DMS153 (cell line): ENCODE data around the gene PCSK1.
"Not testable (repeated sequence)": the region's sequence is repeated elsewhere in the genome, so short reads cannot be mapped to it uniquely, and the experiment has no call there.

Experiments
- DNase-seq: peaks from one replicate; lab custom pipeline; 2025; lab: John Stamatoyannopoulos, UW

The PCSK1 gene

DNA sequence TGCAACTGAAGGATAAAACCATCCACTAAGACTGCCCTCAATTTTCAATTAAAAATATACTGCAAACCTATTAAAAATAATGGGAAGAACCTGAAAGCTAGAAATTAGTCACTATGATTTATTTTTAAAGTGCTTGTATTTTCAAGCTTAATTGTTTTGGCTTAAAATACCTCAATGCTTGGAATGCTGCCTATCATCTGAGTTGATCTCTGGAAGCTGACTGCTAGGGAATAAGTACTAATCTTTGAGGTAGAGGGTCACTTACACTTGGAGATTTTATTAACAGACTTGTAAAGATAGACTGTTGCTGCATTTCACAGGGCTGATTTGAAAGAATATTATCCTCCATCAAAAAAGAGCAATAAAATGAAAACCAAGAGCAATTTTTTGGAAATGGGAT lies 6.2 kb downstream of the PCSK1 start:
- DNase-seq: no peak

GRCh38 chr5:96425443-96425842 lies 7.6 kb downstream of the PCSK1 start:
- no peak for DNase-seq

GRCh38 chr5:96415897-96416296 lies 17.2 kb downstream of the PCSK1 start:
- DNase-seq: no peak

DNA sequence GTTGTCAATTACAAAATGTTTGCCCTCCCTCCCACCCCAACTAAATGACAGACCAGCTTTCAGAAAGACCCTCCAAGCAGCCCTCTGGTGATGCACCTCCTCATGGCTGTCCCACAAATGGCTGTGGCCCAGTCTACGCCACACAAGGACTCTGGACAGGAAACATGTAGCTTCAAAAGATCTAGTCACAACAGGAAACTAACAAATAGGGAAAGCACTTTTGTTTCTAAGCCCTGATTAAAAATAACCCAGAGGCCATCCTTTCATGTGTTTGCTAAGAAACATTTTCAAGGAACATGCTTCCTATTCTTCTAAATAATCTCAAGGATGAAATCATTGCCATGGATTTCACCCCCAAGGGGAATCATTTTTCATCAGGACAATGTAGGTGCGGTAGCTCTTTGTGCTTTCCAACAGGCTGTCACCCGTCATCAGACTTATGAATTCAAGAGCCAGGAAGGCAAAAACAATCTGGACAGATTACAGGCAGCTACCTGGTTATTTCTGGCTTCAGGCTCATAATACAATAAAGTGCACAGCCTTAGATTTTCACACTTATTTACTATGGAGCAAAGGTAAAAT lies 20.1 kb downstream of the PCSK1 start:
- DNase-seq: no peak

DNA sequence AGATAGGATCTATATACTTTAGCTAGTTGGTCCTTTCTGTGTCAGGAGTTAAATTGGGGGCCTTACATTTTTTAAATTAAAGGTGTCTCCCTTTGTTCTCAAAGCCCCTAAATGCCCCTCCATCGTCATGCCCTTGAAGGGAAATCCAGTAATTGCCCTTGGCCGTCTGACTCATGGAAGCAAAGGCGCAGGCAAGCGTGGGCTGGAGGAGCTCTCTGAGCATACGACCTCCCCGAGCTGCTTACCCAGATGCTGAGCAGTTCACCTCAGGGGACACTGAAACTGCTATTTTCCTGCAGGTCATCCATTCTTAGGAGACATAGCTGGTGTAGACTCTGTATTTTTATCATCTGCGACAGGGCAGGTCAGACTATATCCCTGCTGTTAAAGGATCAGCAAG lies 23.0 kb downstream of the PCSK1 start:
- DNase-seq: no peak

GRCh38 chr5:96408841-96409538 lies 24.1 kb downstream of the PCSK1 start:
- no peak for DNase-seq

DNA sequence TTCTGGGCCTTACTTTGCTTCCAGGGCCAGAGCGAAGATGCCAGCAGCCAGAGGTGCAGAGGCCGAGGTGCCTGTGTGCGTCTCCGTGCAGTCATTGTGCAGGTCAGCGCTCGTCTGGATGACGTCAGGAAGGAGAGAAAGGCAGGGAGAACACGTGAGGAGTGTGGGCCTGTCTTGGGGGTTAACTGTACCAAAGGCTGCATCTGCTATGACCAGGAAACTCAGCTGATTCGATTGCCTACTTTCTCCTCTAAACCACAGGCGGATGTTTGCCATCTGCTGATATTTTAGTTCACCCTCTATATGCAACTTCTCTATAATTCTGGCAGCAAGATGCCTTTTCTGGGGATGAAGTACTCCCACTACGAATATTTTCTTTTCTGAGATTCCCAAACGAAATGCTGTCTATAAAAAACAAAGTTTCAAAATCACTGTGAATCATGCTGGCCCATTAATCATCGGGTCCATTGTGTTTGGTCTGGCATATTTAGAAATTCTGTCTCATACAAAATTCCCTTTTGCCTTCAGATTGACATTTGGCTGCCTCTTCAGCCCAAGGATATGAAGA lies 24.8 kb downstream of the PCSK1 start:
- DNase-seq: no peak

- no peak for DNase-seq
Observed at GRCh38 chr5:96407436-96407835, 25.6 kb downstream of the PCSK1 start.

GRCh38 chr5:96404191-96404867 lies 28.7 kb downstream of the PCSK1 start:
- no peak for DNase-seq

DNA sequence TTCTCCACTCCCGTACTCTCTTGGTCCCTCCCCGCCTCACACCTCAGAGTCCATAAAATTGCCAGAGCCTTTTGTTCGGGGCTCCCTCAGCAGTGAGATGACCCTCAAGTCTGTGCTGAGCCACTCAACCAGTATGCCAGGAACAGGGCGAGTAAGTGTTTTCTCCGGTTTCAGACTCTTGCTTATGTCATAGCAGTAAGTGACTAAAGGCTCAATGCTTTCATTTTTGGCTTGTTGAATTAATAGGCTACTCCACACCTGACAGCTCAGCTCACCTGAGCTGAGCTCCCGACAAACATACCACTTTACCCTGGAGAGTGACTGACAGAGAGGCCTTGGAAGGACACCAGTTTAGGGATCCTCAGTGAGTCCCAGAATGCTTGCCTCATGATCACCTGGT lies 30.5 kb downstream of the PCSK1 start:
- DNase-seq: no peak

- DNase-seq: no peak
Observed at GRCh38 chr5:96396878-96397277, 36.2 kb downstream of the PCSK1 start.

GRCh38 chr5:96395295-96395694 lies 37.8 kb downstream of the PCSK1 start:
- not testable (repeated sequence) for DNase-seq

DNA sequence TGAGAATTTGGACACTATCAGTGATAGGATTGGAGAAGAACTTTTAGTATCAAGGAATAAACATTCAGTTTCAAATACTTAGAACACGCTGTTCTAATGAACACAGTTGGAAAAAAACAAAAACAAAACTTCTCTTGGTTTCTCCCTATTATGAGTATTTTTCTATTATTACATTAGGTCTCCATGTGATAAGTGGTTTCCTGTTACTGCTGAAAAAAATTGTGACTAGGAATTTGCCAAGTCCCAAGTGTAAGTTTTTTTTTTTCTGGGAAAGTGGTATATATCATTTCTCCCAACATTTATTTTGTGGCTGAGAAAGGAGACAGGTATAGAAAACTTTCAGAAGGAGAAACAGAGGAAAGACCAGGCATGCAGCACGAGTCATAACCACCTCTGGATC lies 41.1 kb downstream of the PCSK1 start:
- no peak for DNase-seq

GRCh38 chr5:96388176-96388575 lies 44.9 kb downstream of the PCSK1 start:
- no peak for DNase-seq

GRCh38 chr5:96387616-96388015 lies 45.4 kb downstream of the PCSK1 start:
- no peak for DNase-seq

GRCh38 chr5:96385538-96385937 lies 47.5 kb downstream of the PCSK1 start:
- DNase-seq: no peak

GRCh38 chr5:96384353-96384752 lies 48.7 kb downstream of the PCSK1 start:
- no peak for DNase-seq

DNA sequence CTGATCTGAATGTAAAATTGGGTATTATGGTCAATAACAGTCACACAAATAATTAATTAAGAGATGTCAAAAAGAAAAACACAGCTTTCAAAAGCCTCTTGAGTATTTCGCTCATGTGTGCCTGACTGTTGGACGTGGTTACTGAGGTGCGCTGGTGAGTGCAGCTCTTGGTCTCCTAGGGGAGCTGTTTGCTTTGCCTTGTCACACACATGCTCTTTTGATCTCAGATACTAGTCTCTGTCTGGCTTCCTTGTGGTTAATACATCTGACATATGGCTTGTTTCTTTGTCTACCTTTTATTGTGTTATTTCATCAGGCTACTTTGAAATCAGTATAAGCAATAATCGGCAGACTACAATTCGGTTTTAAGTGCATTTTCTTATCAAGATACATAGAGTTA lies 51.5 kb downstream of the PCSK1 start:
- DNase-seq: peak; percentile 69

- DNase-seq: no peak
Observed at GRCh38 chr5:96379896-96380295, 53.2 kb downstream of the PCSK1 start.

- DNase-seq: no peak
Observed at GRCh38 chr5:96377597-96377996, 55.5 kb downstream of the PCSK1 start.

DNA sequence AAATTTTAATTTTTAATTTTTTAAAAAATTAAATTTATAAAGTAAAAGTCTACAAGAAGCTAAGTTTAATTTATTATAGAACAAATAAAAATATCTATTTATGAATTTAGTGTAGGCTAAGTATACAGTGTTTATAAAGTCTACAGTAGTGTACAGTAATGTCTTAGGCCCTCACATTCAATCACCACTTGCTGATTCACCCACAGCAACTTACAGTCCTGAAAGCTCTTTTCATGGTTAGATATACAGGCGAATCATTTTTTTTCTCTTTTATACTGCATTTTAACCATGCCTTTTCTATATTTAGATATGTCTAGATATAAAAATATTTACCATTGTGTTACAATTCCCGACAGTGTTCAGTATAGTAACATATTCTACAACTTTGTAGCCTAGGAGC lies 55.9 kb downstream of the PCSK1 start:
- DNase-seq: no peak

DNA sequence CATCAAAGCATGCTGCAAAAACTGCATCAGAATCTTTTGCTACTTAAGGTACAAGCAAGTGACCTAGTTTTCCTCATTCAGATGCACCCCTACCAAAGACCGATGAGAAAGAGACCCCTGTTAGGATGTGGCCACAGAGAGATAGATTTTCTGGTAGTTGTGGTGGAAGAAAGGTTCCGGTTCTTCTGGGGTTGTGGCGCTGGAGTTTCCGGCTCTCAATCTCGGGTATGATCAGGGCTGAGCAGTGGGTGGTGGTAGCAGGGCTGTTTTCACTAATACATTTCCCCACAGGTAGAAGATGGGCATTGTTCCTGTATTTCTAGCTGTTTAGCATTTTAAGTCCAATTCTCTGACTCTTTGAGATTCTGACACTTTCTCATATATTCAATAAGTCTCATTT lies 58.4 kb downstream of the PCSK1 start:
- DNase-seq: no peak

- DNase-seq: no peak
Observed at GRCh38 chr5:96373381-96373733, 59.7 kb downstream of the PCSK1 start.
